ENCODE data around the gene NCAM1. TPM values are rescaled to one million over a fixed set of nuclear protein-coding genes. Genes with fewer than 3 reads are reported as not detected.

Gene NCAM1
- total RNA-seq, 6 donors from 2014 or later = 1.4 to 15.3 (median 2.5) TPM

DNA sequence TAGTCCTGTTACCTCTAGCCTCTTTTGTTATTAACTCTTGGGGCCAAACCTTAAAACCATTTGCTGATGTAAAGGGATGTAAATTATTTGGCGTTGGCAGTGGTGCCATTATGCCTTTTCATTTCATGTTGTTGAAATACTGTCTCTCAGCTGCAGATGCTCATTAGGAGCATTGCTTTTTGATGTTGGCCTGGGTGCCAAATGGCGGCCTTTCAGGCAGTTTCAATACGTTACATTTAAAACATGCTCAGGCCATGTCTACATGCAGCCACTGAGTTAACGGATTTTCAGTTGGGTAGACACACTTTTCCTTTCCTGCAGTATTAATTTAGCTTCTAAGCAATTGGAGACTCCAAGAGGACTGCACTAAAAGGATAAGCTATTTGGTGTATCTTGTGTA lies 5.3 kb downstream of the NCAM1 start:
- Histone ChIP-seq H3K4me1 (peaks cover 16 to 20% (median 20%) of the 10 kb centered on the region in 4 donors), H3K27me3 (peaks cover 0 to 23% (median 11%) of the 10 kb centered on the region in 4 donors), H3K27ac (no peak overlapping the region), H3K4me3 (no peak overlapping the region), H3K36me3 (no peaks in the 10 kb centered on the region), H3K9me3 (no peaks in the 10 kb centered on the region)
- TF ChIP-seq POLR2A (IDR thresholded peaks at IDR 0.05) = no peak
- DNase-seq (no peak), ATAC-seq (ENCODE audit: low FRiP score in 2 of 2) (no peak)
- 81 to 88% methylated on average over 4 of the region's 4 CpGs for WGBS, 2 donors

DNA sequence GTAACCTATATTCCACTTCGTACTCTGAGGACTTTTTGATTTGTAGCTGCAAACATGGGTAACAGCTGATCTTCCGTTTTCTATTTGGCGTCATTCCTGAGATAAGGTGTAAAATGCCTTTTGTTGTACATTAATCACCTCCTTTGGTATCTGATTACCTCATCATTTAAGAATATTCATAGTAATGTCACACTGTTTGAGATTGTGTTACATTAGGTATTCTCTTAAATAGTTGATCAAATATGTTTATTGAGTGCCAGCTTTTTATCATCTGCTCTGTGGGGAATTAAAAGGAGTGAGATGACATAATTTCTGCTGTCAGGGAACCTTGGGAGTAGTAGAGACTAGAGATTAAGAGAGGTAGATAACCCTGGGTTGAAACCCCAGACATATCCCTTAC lies 5.9 kb downstream of the NCAM1 start:
- H3K4me1 ChIP-seq = peaks cover 11 to 15% (median 15%) of the 10 kb centered on the region in 4 donors
- TF ChIP-seq POLR2AphosphoS5 (IDR thresholded peaks at IDR 0.05) (no peak), CTCF (IDR thresholded peaks at IDR 0.05) (no peak), POLR2A (IDR thresholded peaks at IDR 0.05) (no peak), EP300 (IDR thresholded peaks at IDR 0.05) (no peak)
- H3K4me3 ChIP-seq = no peak overlapping the region
- H3K36me3 ChIP-seq = no peaks in the 10 kb centered on the region
- 65 to 71% methylated on average over 3 of the region's 3 CpGs for WGBS, 2 donors
- ATAC-seq (ENCODE audit: low FRiP score in 2 of 2) (no peak), DNase-seq (no peak)
- no peaks in the 10 kb centered on the region for H3K9me3 ChIP-seq
- H3K27me3 ChIP-seq = peaks cover 0 to 18% (median 8%) of the 10 kb centered on the region in 4 donors
- no peak overlapping the region for H3K27ac ChIP-seq

DNA sequence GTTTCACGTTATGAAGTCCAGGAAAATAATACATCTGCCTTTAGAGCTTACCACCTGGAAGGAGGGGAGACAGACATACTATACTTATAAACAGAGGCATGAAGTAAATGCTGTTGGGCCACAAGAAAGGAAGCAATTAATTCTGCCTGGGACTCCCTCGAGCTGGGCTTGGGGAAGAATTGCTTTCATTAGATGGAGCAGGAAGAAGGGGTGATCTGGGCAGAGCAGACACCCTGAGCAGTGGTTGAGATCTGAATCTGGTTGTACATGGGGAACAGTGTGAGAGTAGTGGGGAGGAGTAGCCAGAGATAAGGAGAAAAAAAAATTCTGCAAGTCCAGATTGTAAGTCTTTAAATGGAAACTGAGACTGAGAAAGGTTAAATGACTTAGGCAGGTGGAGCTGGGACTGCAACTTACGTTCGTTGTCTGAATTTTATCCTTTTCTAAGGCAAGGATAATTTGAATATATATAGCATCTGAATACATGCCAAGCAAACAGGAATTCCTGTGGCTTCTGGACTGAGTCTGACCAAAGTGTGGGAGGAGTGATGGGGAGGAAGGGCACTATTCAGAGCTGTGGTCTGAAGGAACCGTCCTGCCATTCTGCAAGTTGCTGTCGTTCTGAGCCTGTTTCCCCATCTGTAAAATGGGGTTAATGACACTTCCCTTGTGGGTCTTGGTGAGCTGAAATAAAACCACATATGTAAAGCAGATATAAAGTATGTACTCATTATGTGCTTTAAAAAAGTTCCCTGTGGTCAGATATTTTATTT lies 7.9 kb downstream of the NCAM1 start:
- H3K27me3 ChIP-seq = no peaks in the 10 kb centered on the region
- no peak overlapping the region for H3K27ac ChIP-seq
- no peaks in the 10 kb centered on the region for H3K9me3 ChIP-seq
- no peak overlapping the region for H3K4me3 ChIP-seq
- no peak for TF ChIP-seq CTCF (IDR thresholded peaks at IDR 0.05)
- no peak for TF ChIP-seq POLR2AphosphoS5 (IDR thresholded peaks at IDR 0.05)
- no peak for TF ChIP-seq POLR2A (IDR thresholded peaks at IDR 0.05)
- TF ChIP-seq EP300 (IDR thresholded peaks at IDR 0.05) = no peak
- H3K4me1 ChIP-seq = no peaks in the 10 kb centered on the region
- no peak for DNase-seq
- no peaks in the 10 kb centered on the region for H3K36me3 ChIP-seq
- no peak for ATAC-seq (ENCODE audit: low FRiP score in 2 of 2)
- WGBS, 2 donors = 21 to 28% methylated on average over 6 of the region's 6 CpGs

- WGBS, 2 donors = 63 to 73% methylated on average over 4 of the region's 4 CpGs
- Histone ChIP-seq H3K9me3 (no peaks in the 10 kb centered on the region), H3K4me1 (no peaks in the 10 kb centered on the region), H3K4me3 (no peak overlapping the region), H3K36me3 (no peaks in the 10 kb centered on the region), H3K27me3 (no peaks in the 10 kb centered on the region), H3K27ac (no peak overlapping the region)
- no peak for ATAC-seq (ENCODE audit: low FRiP score in 2 of 2)
- TF ChIP-seq POLR2AphosphoS5 (IDR thresholded peaks at IDR 0.05) (no peak), EP300 (IDR thresholded peaks at IDR 0.05) (no peak), POLR2A (IDR thresholded peaks at IDR 0.05) (no peak), CTCF (IDR thresholded peaks at IDR 0.05) (no peak)
- no peak for DNase-seq
Measured at GRCh38 chr11:112971195-112971594, 10.0 kb downstream of the NCAM1 start.

DNA sequence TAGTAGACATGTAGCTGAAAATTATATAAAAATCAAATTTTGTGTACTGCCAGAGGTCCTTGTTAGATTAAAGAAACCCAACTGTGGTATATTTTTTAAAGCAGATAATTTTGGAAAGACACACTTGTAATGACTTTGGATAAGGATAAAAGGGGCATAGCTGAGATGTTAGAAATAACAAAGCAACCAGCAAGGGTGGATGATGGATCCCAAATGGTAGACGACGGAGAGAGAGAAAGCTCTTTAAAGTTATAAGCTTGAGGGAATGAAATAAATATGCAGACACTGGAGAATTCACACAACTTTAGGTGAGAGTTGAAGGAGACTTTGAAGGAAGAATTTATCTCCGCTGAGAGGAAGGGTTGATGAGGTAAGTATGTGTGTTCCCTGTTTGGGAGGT lies 10.6 kb downstream of the NCAM1 start:
- DNase-seq = no peak
- TF ChIP-seq CTCF (IDR thresholded peaks at IDR 0.05) = no peak
- no peak for TF ChIP-seq EP300 (IDR thresholded peaks at IDR 0.05)
- TF ChIP-seq POLR2A (IDR thresholded peaks at IDR 0.05) = no peak
- no peak for TF ChIP-seq POLR2AphosphoS5 (IDR thresholded peaks at IDR 0.05)
- no peaks in the 10 kb centered on the region for H3K36me3 ChIP-seq
- no peaks in the 10 kb centered on the region for H3K27me3 ChIP-seq
- WGBS, 2 donors = 53 to 68% methylated on average over 3 of the region's 3 CpGs
- no peaks in the 10 kb centered on the region for H3K9me3 ChIP-seq
- H3K4me1 ChIP-seq = no peaks in the 10 kb centered on the region
- H3K27ac ChIP-seq = no peak overlapping the region
- no peak for ATAC-seq (ENCODE audit: low FRiP score in 2 of 2)
- H3K4me3 ChIP-seq = no peak overlapping the region

All from upper lobe of left lung (tissue), 6 donors.